ENCODE measurements around the gene STX11.

Gene STX11

DNA sequence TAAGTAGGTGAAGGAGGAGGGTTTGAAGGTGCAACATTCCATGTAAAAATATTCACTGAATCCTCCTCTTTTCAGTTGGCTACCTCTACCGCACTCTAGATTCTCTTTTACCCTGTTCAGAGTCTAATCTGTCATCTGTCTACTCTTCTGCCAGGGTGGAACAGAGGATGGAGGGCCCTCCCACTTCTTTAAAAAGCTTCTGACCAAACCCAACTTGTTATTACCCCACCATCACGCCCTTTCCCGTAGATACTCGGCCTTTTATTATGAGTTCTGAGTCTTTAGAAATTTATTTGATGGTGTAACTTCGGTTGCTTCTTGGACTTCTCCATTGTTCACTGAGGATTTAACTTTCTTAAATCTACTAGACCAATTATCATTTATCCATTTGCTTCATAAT is 11.7 kb downstream of the STX11 start:
- Histone ChIP-seq H3K36me3 (ENCODE audit: control insufficient read depth in 1 of 2, insufficient read depth in 2 of 2, low read length in 2 of 2) (no peaks in the 10 kb centered on the region), H3K27me3 (ENCODE audit: control insufficient read depth in 1 of 2, insufficient read depth in 2 of 2, low read length in 2 of 2) (no peaks in the 10 kb centered on the region), H3K9ac (ENCODE audit: low read depth in 1 of 2, low read length in 2 of 2) (no peak overlapping the region), H3K9me3 (ENCODE audit: control insufficient read depth in 1 of 2, low read length in 2 of 2) (no peaks in the 10 kb centered on the region), H3K4me3 (ENCODE audit: low read depth in 1 of 2, low read length in 2 of 2) (no peak overlapping the region), H3K27ac (ENCODE audit: low read depth, low read length) (no peak overlapping the region), H3K4me1 (ENCODE audit: control insufficient read depth in 1 of 2, insufficient read depth in 2 of 2, low read length in 2 of 2) (peaks cover 0 to 3% of the 10 kb centered on the region in 2 donors)

DNA sequence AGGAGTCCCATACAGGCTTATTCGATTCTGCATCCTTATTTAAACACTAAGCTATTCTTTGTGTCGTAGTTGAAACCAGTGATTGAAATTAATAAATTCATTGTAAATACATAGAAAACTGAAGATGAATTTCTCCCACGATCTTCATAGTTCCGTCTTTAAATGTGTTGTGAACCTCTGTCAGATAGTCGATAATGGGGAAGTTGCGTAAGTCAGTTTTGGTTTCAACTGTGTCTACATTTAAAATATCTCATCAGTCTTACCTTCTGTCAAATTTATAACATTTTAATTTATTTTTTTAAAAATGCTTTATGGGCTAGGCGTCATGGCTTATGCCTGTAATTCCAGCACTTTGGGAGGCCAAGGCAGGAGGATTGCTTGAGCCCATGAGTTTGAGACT is 12.7 kb downstream of the STX11 start:
- no peak overlapping the region for H3K4me3 ChIP-seq (ENCODE audit: low read depth in 1 of 2, low read length in 2 of 2)
- H3K4me1 ChIP-seq (ENCODE audit: control insufficient read depth in 1 of 2, insufficient read depth in 2 of 2, low read length in 2 of 2) = no peaks in the 10 kb centered on the region
- H3K27me3 ChIP-seq (ENCODE audit: control insufficient read depth in 1 of 2, insufficient read depth in 2 of 2, low read length in 2 of 2) = no peaks in the 10 kb centered on the region
- no peak overlapping the region for H3K27ac ChIP-seq (ENCODE audit: low read depth, low read length)
- H3K9ac ChIP-seq (ENCODE audit: low read depth in 1 of 2, low read length in 2 of 2) = no peak overlapping the region
- H3K9me3 ChIP-seq (ENCODE audit: control insufficient read depth in 1 of 2, low read length in 2 of 2) = no peaks in the 10 kb centered on the region
- no peaks in the 10 kb centered on the region for H3K36me3 ChIP-seq (ENCODE audit: control insufficient read depth in 1 of 2, insufficient read depth in 2 of 2, low read length in 2 of 2)

DNA sequence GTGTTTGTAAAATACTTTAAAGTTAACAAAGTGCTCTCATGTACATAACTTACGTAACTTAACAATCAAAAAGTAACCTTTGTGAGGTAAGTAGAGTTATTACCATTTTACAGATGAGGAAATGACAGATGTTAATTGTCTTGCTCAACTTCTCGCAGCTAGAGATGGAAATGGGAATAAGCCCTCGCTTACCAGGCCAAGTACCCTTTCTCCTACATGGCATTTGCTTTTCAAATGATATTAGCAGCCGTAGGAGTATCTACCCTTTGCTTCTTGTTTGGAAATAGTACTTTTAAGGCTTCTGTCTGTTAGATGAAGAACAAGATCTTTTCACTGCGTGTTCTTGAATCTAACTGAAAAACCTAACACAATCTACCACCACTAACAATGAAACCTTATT is 15.5 kb downstream of the STX11 start:
- Histone ChIP-seq H3K27ac (ENCODE audit: low read depth, low read length) (no peak overlapping the region), H3K9ac (ENCODE audit: low read depth in 1 of 2, low read length in 2 of 2) (no peak overlapping the region), H3K4me1 (ENCODE audit: control insufficient read depth in 1 of 2, insufficient read depth in 2 of 2, low read length in 2 of 2) (no peaks in the 10 kb centered on the region), H3K36me3 (ENCODE audit: control insufficient read depth in 1 of 2, insufficient read depth in 2 of 2, low read length in 2 of 2) (no peaks in the 10 kb centered on the region), H3K9me3 (ENCODE audit: control insufficient read depth in 1 of 2, low read length in 2 of 2) (no peaks in the 10 kb centered on the region), H3K27me3 (ENCODE audit: control insufficient read depth in 1 of 2, insufficient read depth in 2 of 2, low read length in 2 of 2) (no peaks in the 10 kb centered on the region), H3K4me3 (ENCODE audit: low read depth in 1 of 2, low read length in 2 of 2) (no peak overlapping the region)

DNA sequence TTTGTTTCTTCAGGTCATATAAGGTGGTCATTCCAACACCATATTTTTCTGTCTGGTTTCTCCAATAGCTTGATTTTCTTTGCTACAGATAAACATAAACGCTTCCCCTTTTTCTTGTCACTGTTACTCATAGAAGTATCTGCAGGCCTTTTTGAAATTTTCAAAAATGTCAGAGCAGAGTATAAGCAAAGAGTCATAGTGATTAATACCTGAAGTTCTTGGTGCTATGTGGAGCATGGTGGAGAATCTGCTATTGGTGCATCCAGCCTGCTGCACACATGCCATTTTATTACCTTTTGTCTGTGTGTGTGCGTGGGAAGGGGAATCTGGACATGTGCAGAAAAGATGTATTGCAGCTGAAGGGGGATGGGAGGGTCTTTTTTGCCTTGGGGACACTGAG is 19.7 kb downstream of the STX11 start:
- Histone ChIP-seq H3K36me3 (ENCODE audit: control insufficient read depth in 1 of 2, insufficient read depth in 2 of 2, low read length in 2 of 2) (no peaks in the 10 kb centered on the region), H3K9ac (ENCODE audit: low read depth in 1 of 2, low read length in 2 of 2) (no peak overlapping the region), H3K4me1 (ENCODE audit: control insufficient read depth in 1 of 2, insufficient read depth in 2 of 2, low read length in 2 of 2) (no peaks in the 10 kb centered on the region), H3K27ac (ENCODE audit: low read depth, low read length) (no peak overlapping the region), H3K9me3 (ENCODE audit: control insufficient read depth in 1 of 2, low read length in 2 of 2) (no peaks in the 10 kb centered on the region), H3K4me3 (ENCODE audit: low read depth in 1 of 2, low read length in 2 of 2) (no peak overlapping the region), H3K27me3 (ENCODE audit: control insufficient read depth in 1 of 2, insufficient read depth in 2 of 2, low read length in 2 of 2) (no peaks in the 10 kb centered on the region)

DNA sequence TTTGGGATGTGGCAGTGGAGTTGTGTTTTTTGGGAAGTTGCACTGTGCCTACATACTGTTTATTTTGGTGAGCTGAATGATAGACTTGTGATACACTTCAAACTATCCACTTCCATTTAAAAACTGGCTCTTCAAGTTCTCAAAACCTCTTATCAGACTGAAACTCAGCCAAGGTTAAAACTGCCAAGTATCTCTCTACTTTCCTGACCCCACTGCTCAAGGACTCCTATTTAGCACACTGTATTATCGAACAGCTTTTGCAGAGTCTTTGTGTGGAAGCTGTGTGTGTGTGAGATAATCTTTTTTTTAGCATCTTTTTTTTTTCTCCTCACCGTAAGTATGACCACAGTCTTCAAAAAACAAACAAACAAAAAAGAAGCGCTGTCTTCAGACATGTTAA is 21.1 kb downstream of the STX11 start:
- peaks cover 0 to 4% of the 10 kb centered on the region in 2 donors for H3K36me3 ChIP-seq (ENCODE audit: control insufficient read depth in 1 of 2, insufficient read depth in 2 of 2, low read length in 2 of 2)
- H3K4me1 ChIP-seq (ENCODE audit: control insufficient read depth in 1 of 2, insufficient read depth in 2 of 2, low read length in 2 of 2) = no peaks in the 10 kb centered on the region
- no peak overlapping the region for H3K27ac ChIP-seq (ENCODE audit: low read depth, low read length)
- H3K9ac ChIP-seq (ENCODE audit: low read depth in 1 of 2, low read length in 2 of 2) = no peak overlapping the region
- no peaks in the 10 kb centered on the region for H3K27me3 ChIP-seq (ENCODE audit: control insufficient read depth in 1 of 2, insufficient read depth in 2 of 2, low read length in 2 of 2)
- no peak overlapping the region for H3K4me3 ChIP-seq (ENCODE audit: low read depth in 1 of 2, low read length in 2 of 2)
- H3K9me3 ChIP-seq (ENCODE audit: control insufficient read depth in 1 of 2, low read length in 2 of 2) = no peaks in the 10 kb centered on the region

DNA sequence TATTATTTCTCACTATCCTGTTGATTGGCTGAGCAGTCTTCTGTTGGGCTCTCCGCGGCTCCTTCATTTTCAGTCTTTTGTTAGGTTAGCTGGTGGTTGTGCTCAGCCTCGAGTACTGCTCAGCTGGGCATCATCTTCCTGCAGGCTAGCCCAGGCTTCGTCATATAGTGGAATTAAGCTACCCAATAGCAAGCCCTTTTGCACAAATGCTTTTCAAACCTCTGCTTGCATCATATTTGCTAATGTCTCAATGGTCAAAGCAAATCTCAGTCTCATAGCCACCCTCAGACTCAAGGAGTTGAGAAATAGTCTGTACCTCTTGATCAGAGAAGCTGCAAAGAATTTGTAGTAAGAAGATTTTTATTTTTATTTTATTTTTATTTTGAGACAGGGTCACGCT is 23.7 kb downstream of the STX11 start:
- no peaks in the 10 kb centered on the region for H3K9me3 ChIP-seq (ENCODE audit: control insufficient read depth in 1 of 2, low read length in 2 of 2)
- peaks cover 0 to 4% of the 10 kb centered on the region in 2 donors for H3K36me3 ChIP-seq (ENCODE audit: control insufficient read depth in 1 of 2, insufficient read depth in 2 of 2, low read length in 2 of 2)
- no peaks in the 10 kb centered on the region for H3K27me3 ChIP-seq (ENCODE audit: control insufficient read depth in 1 of 2, insufficient read depth in 2 of 2, low read length in 2 of 2)

DNA sequence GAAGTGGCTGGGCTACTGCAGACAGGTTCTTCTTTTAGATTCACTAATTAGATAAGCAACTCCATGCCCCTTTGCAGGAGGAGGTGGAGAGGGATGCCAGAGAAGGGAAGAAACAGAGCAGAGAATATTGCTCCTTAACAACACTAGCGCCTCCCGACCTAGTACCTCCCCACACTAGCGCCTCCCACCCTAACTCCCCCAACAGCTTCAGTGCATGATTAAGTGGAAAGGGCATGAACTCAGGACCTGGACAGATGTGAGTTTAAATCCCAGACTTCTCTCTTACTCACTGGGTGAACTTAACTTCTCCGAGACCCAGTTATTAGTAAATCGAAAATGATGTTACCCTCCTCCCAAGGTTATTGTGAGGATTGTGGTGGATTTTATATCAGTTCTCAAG is 25.7 kb downstream of the STX11 start:
- no peaks in the 10 kb centered on the region for H3K9me3 ChIP-seq (ENCODE audit: control insufficient read depth in 1 of 2, low read length in 2 of 2)
- no peak overlapping the region for H3K4me3 ChIP-seq (ENCODE audit: low read depth in 1 of 2, low read length in 2 of 2)
- peaks cover 0 to 9% of the 10 kb centered on the region in 2 donors for H3K4me1 ChIP-seq (ENCODE audit: control insufficient read depth in 1 of 2, insufficient read depth in 2 of 2, low read length in 2 of 2)
- H3K27ac ChIP-seq (ENCODE audit: low read depth, low read length) = no peak overlapping the region
- H3K36me3 ChIP-seq (ENCODE audit: control insufficient read depth in 1 of 2, insufficient read depth in 2 of 2, low read length in 2 of 2) = peaks cover 0 to 4% of the 10 kb centered on the region in 2 donors
- no peak overlapping the region for H3K9ac ChIP-seq (ENCODE audit: low read depth in 1 of 2, low read length in 2 of 2)
- H3K27me3 ChIP-seq (ENCODE audit: control insufficient read depth in 1 of 2, insufficient read depth in 2 of 2, low read length in 2 of 2) = no peaks in the 10 kb centered on the region

More for the DNA sequence above, 23.7 kb downstream of the STX11 start:
- no peaks in the 10 kb centered on the region for H3K4me1 ChIP-seq (ENCODE audit: control insufficient read depth in 1 of 2, insufficient read depth in 2 of 2, low read length in 2 of 2)
- H3K9ac ChIP-seq (ENCODE audit: low read depth in 1 of 2, low read length in 2 of 2) = no peak overlapping the region
- no peak overlapping the region for H3K27ac ChIP-seq (ENCODE audit: low read depth, low read length)
- no peak overlapping the region for H3K4me3 ChIP-seq (ENCODE audit: low read depth in 1 of 2, low read length in 2 of 2)

DNA sequence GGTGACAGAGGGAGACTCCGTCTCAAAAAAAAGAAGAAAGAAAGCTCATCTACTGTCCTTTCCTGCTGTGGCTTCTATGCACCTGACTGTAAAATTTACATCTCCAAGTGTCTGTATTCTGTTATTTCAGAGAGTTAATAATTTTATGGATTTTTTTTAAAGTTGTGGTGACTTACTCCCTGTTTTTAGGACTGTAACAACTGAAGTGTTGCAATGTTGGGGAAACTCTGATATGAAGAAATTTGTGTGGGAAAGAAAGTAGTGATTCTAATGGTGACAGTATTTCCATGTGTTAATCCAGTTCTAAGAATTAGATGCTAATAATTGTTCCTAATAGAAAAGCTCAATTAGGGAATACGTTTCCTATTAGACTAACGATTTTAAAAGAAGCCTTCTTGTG is 27.4 kb downstream of the STX11 start:
- Histone ChIP-seq H3K9me3 (ENCODE audit: control insufficient read depth in 1 of 2, low read length in 2 of 2) (no peaks in the 10 kb centered on the region), H3K9ac (ENCODE audit: low read depth in 1 of 2, low read length in 2 of 2) (no peak overlapping the region), H3K4me1 (ENCODE audit: control insufficient read depth in 1 of 2, insufficient read depth in 2 of 2, low read length in 2 of 2) (peaks cover 0 to 9% of the 10 kb centered on the region in 2 donors), H3K36me3 (ENCODE audit: control insufficient read depth in 1 of 2, insufficient read depth in 2 of 2, low read length in 2 of 2) (peaks cover 0 to 4% of the 10 kb centered on the region in 2 donors), H3K27me3 (ENCODE audit: control insufficient read depth in 1 of 2, insufficient read depth in 2 of 2, low read length in 2 of 2) (no peaks in the 10 kb centered on the region), H3K27ac (ENCODE audit: low read depth, low read length) (no peak overlapping the region), H3K4me3 (ENCODE audit: low read depth in 1 of 2, low read length in 2 of 2) (no peak overlapping the region)

DNA sequence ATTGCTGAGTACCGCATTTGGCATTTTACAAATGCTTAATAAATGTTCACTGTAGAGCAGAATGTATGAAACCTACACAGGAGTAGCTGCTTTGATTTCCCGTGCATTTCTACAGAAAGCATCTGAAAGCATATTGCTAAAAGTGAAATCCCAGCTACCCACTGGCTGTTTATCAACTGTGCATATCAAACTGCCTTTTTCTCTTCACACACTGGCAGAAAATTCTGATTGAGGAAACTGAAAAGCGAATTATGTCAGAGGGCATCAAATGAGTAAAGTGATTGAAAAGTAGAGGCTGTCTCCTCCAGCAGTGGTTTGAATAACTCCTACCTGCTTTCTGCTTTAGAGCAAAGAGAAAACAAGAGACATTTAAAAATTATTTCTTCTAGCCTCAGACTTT is 28.0 kb downstream of the STX11 start:
- Histone ChIP-seq H3K9ac (ENCODE audit: low read depth in 1 of 2, low read length in 2 of 2) (no peak overlapping the region), H3K9me3 (ENCODE audit: control insufficient read depth in 1 of 2, low read length in 2 of 2) (no peaks in the 10 kb centered on the region), H3K27ac (ENCODE audit: low read depth, low read length) (no peak overlapping the region), H3K36me3 (ENCODE audit: control insufficient read depth in 1 of 2, insufficient read depth in 2 of 2, low read length in 2 of 2) (peaks cover 0 to 4% of the 10 kb centered on the region in 2 donors), H3K4me3 (ENCODE audit: low read depth in 1 of 2, low read length in 2 of 2) (no peak overlapping the region), H3K4me1 (ENCODE audit: control insufficient read depth in 1 of 2, insufficient read depth in 2 of 2, low read length in 2 of 2) (peaks cover 0 to 9% of the 10 kb centered on the region in 2 donors), H3K27me3 (ENCODE audit: control insufficient read depth in 1 of 2, insufficient read depth in 2 of 2, low read length in 2 of 2) (no peaks in the 10 kb centered on the region)

DNA sequence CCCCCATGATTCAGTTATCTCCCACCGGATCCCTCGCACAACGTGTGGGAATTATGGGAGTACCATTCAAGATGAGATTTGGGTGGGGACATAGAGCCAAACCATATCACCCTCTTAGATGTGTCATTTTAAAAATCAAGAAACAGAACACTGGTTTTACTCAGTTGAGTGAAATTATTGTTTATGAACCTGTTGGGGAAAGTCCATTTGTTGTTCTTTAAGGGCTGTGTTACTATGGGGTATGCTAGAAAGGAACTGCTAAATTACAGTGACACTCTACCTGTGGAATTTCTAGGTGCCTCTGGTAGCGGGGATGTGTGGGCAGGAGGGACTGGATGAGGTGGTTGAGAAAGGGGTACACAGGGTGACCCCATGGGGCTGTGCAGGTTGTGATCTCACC is 28.9 kb downstream of the STX11 start:
- H3K4me1 ChIP-seq (ENCODE audit: control insufficient read depth in 1 of 2, insufficient read depth in 2 of 2, low read length in 2 of 2) = peaks cover 0 to 9% of the 10 kb centered on the region in 2 donors
- no peak overlapping the region for H3K27ac ChIP-seq (ENCODE audit: low read depth, low read length)
- H3K4me3 ChIP-seq (ENCODE audit: low read depth in 1 of 2, low read length in 2 of 2) = no peak overlapping the region

DNA sequence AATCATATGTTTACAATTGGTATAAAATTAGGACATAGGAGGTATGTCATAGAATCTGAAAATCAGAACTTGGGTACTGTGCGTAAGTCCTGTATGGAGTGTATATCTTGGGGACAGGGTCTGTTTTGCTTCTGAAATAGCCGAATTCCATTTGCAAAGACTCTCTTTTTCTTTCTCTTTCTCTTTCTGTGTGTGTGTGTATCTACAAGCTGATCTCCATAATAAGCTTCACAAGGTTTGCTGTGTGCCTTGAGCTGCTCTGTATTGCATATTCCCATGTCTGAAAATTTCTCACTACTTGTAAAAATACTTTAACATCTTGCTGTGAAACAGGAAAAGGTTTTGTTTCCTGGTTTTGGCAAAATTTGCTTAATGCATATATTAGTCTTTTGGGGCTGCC is 29.5 kb downstream of the STX11 start:
- Histone ChIP-seq H3K27ac (ENCODE audit: low read depth, low read length) (no peak overlapping the region), H3K36me3 (ENCODE audit: control insufficient read depth in 1 of 2, insufficient read depth in 2 of 2, low read length in 2 of 2) (peaks cover 0 to 4% of the 10 kb centered on the region in 2 donors), H3K9ac (ENCODE audit: low read depth in 1 of 2, low read length in 2 of 2) (no peak overlapping the region), H3K4me3 (ENCODE audit: low read depth in 1 of 2, low read length in 2 of 2) (no peak overlapping the region), H3K27me3 (ENCODE audit: control insufficient read depth in 1 of 2, insufficient read depth in 2 of 2, low read length in 2 of 2) (no peaks in the 10 kb centered on the region), H3K4me1 (ENCODE audit: control insufficient read depth in 1 of 2, insufficient read depth in 2 of 2, low read length in 2 of 2) (peaks cover 0 to 9% of the 10 kb centered on the region in 2 donors), H3K9me3 (ENCODE audit: control insufficient read depth in 1 of 2, low read length in 2 of 2) (no peaks in the 10 kb centered on the region)

More for the DNA sequence above, 28.9 kb downstream of the STX11 start:
- H3K9me3 ChIP-seq (ENCODE audit: control insufficient read depth in 1 of 2, low read length in 2 of 2) = no peaks in the 10 kb centered on the region
- H3K36me3 ChIP-seq (ENCODE audit: control insufficient read depth in 1 of 2, insufficient read depth in 2 of 2, low read length in 2 of 2) = peaks cover 0 to 4% of the 10 kb centered on the region in 2 donors
- no peaks in the 10 kb centered on the region for H3K27me3 ChIP-seq (ENCODE audit: control insufficient read depth in 1 of 2, insufficient read depth in 2 of 2, low read length in 2 of 2)
- H3K9ac ChIP-seq (ENCODE audit: low read depth in 1 of 2, low read length in 2 of 2) = no peak overlapping the region

All from duodenal mucosa (tissue), 2 donors.